IMR-90 (cell line): ENCODE results near the gene DOCK9. TPM values are rescaled to one million over a fixed set of nuclear protein-coding genes. Genes with fewer than 3 reads are reported as not detected.

Source experiments
- ATAC-seq: fragments of 200-7000 bp; cut with Tn5 transposase; 2 replicates; pipeline ENCODE4 v1.9.1; 2020; ENCODE audit warnings: low read depth, mild to moderate bottlenecking, moderate library complexity
- BruUV-seq: library from RNA; stranded (reverse); fragments of 400-500 nt; replicated peaks from 2 replicates; lab custom pipeline; 2021; lab: Mats Ljungman, UMichigan
- CTCF ChIA-PET: fragments of 300-600 bp; formaldehyde crosslinking; extraction: SDS; loops from one replicate; lab custom pipeline; 2021; ENCODE audit warnings: antibody characterized with exemption; lab: Yijun Ruan, JAX
- POLR2A ChIA-PET: fragments of 300-600 bp; sonication (Branson Sonifier 250); formaldehyde crosslinking; loops from one replicate; lab custom pipeline; 2022; ENCODE audit warnings: antibody characterized with exemption; ENCODE audit not compliant: unreplicated experiment; lab: Charles Lee
- DNase-seq: peaks from one replicate; pipeline ENCODE4 v3.0.0; 2013
- H2AFZ ChIP-seq: replicated peaks from 2 replicates; pipeline ENCODE3; 2013; ENCODE audit warnings: low read length, mild to moderate bottlenecking; ENCODE audit not compliant: poor library complexity
- H2AK5ac ChIP-seq: 2 replicates; pipeline ENCODE4 v1.6.1; 2013; ENCODE audit warnings: low read depth, low read length, inconsistent platforms
- H2AK9ac ChIP-seq: replicated peaks from 2 replicates; pipeline ENCODE3; 2013; ENCODE audit warnings: mild to moderate bottlenecking, low read depth, low read length, moderate library complexity; ENCODE audit not compliant: poor library complexity
- H2BK120ac ChIP-seq: 2 replicates; pipeline ENCODE4 v1.6.1; 2013; ENCODE audit warnings: low read depth, low read length, inconsistent platforms
- H2BK15ac ChIP-seq: 3 replicates; pipeline ENCODE4 v1.6.1; 2013; ENCODE audit warnings: low read depth, low read length, inconsistent platforms
- H2BK20ac ChIP-seq: 2 replicates; pipeline ENCODE4 v1.6.1; 2013; ENCODE audit warnings: low read depth, mild to moderate bottlenecking, inconsistent platforms, low read length, moderate library complexity
- H2BK5ac ChIP-seq: 2 replicates; pipeline ENCODE4 v1.6.1; 2013; ENCODE audit warnings: mild to moderate bottlenecking, low read depth, low read length, inconsistent platforms; ENCODE audit not compliant: poor library complexity, severe bottlenecking
- H3K14ac ChIP-seq: replicated peaks from 2 replicates; pipeline ENCODE4 v1.6.1; 2013; ENCODE audit warnings: low read depth, low read length, inconsistent platforms
- H3K18ac ChIP-seq: 2 replicates; pipeline ENCODE4 v1.6.1; 2013; ENCODE audit warnings: low read depth, low read length, control low read depth
- H3K23ac ChIP-seq: 2 replicates; pipeline ENCODE4 v1.6.1; 2013; ENCODE audit warnings: low read depth, low read length, inconsistent platforms
- H3K27ac ChIP-seq: 2 replicates; pipeline ENCODE4 v1.5.1; 2013; ENCODE audit warnings: mild to moderate bottlenecking, control low read depth, low read length; ENCODE audit not compliant: insufficient read depth
- H3K27me3 ChIP-seq: 2 replicates; pipeline ENCODE4 v1.6.1; 2013; ENCODE audit warnings: low read length; ENCODE audit not compliant: control insufficient read depth, insufficient read depth
- H3K36me3 ChIP-seq: 2 replicates; pipeline ENCODE4 v1.6.1; 2013; ENCODE audit warnings: low read length, mixed read lengths; ENCODE audit not compliant: control insufficient read depth, insufficient read depth
- H3K4ac ChIP-seq: 2 replicates; pipeline ENCODE4 v1.6.1; 2013; ENCODE audit warnings: low read depth, low read length, inconsistent platforms
- H3K4me1 ChIP-seq: 2 replicates; pipeline ENCODE4 v1.6.1; 2013; ENCODE audit warnings: low read length, mixed read lengths; ENCODE audit not compliant: control insufficient read depth, insufficient read depth
- H3K4me2 ChIP-seq: 2 replicates; pipeline ENCODE4 v1.6.1; 2013; ENCODE audit warnings: low read depth, mild to moderate bottlenecking, control low read depth, low read length, moderate library complexity
- H3K4me3 ChIP-seq: 2 replicates; pipeline ENCODE4 v1.5.1; 2013; ENCODE audit warnings: low read depth, mild to moderate bottlenecking, control low read depth, low read length, moderate library complexity; ENCODE audit not compliant: insufficient read depth
- H3K56ac ChIP-seq: 2 replicates; pipeline ENCODE4 v1.6.1; 2013; ENCODE audit warnings: low read length, inconsistent platforms; ENCODE audit not compliant: insufficient read depth; ENCODE audit errors: extremely low read depth
- H3K79me1 ChIP-seq, 2 experiments: 2 replicates each; pipeline ENCODE4 v1.6.1; 2013; ENCODE audit warnings: low read length in 2 of 2, inconsistent platforms in 1 of 2, low read depth in 1 of 2
- H3K9ac ChIP-seq: 2 replicates; pipeline ENCODE4 v1.6.1; 2013; ENCODE audit warnings: low read depth, low read length, control low read depth
- H3K9me1 ChIP-seq: 2 replicates; pipeline ENCODE4 v1.6.1; 2013; ENCODE audit warnings: low read length, inconsistent platforms; ENCODE audit not compliant: insufficient read depth
- H3K9me3 ChIP-seq: 2 replicates; pipeline ENCODE4 v1.6.1; 2013; ENCODE audit warnings: low read length; ENCODE audit not compliant: control insufficient read depth, insufficient read depth
- H4K20me1 ChIP-seq: 2 replicates; pipeline ENCODE4 v1.6.1; 2013; ENCODE audit warnings: low read length, inconsistent platforms; ENCODE audit not compliant: insufficient read depth
- H4K5ac ChIP-seq: 2 replicates; pipeline ENCODE4 v1.6.1; 2013; ENCODE audit warnings: mild to moderate bottlenecking, low read depth, low read length, control low read depth
- H4K8ac ChIP-seq, 2 experiments: 2 replicates each; pipeline ENCODE4 v1.6.1; 2013; ENCODE audit warnings: low read depth in 2 of 2, low read length in 2 of 2, control low read depth in 1 of 2, inconsistent platforms in 1 of 2
- H4K91ac ChIP-seq: 2 replicates; pipeline ENCODE4 v1.6.1; 2013; ENCODE audit warnings: low read depth, low read length, inconsistent platforms; ENCODE audit not compliant: insufficient read depth
- BHLHE40 ChIP-seq: fragments of 150-350 bp; IDR thresholded peaks from 2 replicates; pipeline ENCODE4 v1.6.1; 2016; ENCODE audit warnings: mild to moderate bottlenecking, low read depth, low read length
- CEBPB ChIP-seq: IDR thresholded peaks from 2 replicates; pipeline ENCODE4 v1.6.1; 2012; ENCODE audit warnings: low read depth, low read length, improper control_type of control experiment
- CTCF ChIP-seq: conservative IDR thresholded peaks from 2 replicates; pipeline ENCODE4 v1.5.1; 2012; ENCODE audit warnings: mild to moderate bottlenecking, low read depth, low read length, improper control_type of control experiment
- FOS ChIP-seq: fragments of 150-350 bp; IDR thresholded peaks from 2 replicates; pipeline ENCODE4 v1.6.1; 2016; ENCODE audit warnings: low read depth, low read length
- MAFK ChIP-seq: IDR thresholded peaks from 2 replicates; pipeline ENCODE4 v1.6.1; 2012; ENCODE audit warnings: low read depth, low read length, improper control_type of control experiment
- MAZ ChIP-seq: IDR thresholded peaks from 2 replicates; pipeline ENCODE4 v1.6.1; 2012; ENCODE audit warnings: low read depth, mild to moderate bottlenecking, low read length, improper control_type of control experiment, moderate library complexity, borderline replicate concordance
- MXI1 ChIP-seq: IDR thresholded peaks from 2 replicates; pipeline ENCODE4 v1.6.1; 2012; ENCODE audit warnings: low read depth, mild to moderate bottlenecking, low read length, moderate library complexity, borderline replicate concordance
- NFE2L2 ChIP-seq: fragments of 150-350 bp; IDR thresholded peaks from 2 replicates; pipeline ENCODE4 v1.6.1; 2016; ENCODE audit warnings: low read depth, mild to moderate bottlenecking, low read length
- POLR2A ChIP-seq: IDR thresholded peaks from 2 replicates; pipeline ENCODE4 v1.6.1; 2012; ENCODE audit warnings: mild to moderate bottlenecking, low read depth, low read length
- RAD21 ChIP-seq: IDR thresholded peaks from 2 replicates; pipeline ENCODE4 v1.6.1; 2012; ENCODE audit warnings: low read length, improper control_type of control experiment
- RCOR1 ChIP-seq: IDR thresholded peaks from 2 replicates; pipeline ENCODE4 v1.6.1; 2012; ENCODE audit warnings: mild to moderate bottlenecking, low read length, improper control_type of control experiment; ENCODE audit not compliant: insufficient replicate concordance
- RFX5 ChIP-seq: IDR thresholded peaks from 2 replicates; pipeline ENCODE4 v1.8.0; 2012; ENCODE audit warnings: low read depth, mild to moderate bottlenecking, low read length, moderate library complexity
- SMC3 ChIP-seq: fragments of 150-350 bp; IDR thresholded peaks from 2 replicates; pipeline ENCODE4 v1.6.1; 2016; ENCODE audit warnings: low read depth, mild to moderate bottlenecking, antibody characterized with exemption, low read length, moderate library complexity
- WGBS, 2 experiments: methylation state at CpG; one replicate each; pipeline versions ENCODE4 v1.1.5 to v1.1.7; 2013; ENCODE audit warnings: missing lambda C conversion rate in 2 of 2; ENCODE audit not compliant: insufficient read length in 1 of 2; ENCODE audit errors: extremely low coverage in 2 of 2; 5-methylcytosine and 5-hydroxymethylcytosine counted together
- dilution Hi-C: fragments of 300-500 bp; cut with HindIII; formaldehyde crosslinking; loops from one replicate; pipeline ENCODE4 v1.14.3; 2018; ENCODE audit warnings: low sequenced_read_pairs; ENCODE audit not compliant: unreplicated experiment
- in situ Hi-C: fragments of 300-500 bp; cut with MboI; formaldehyde crosslinking; loops from 3 replicates; pipeline ENCODE4 v1.14.3; 2019; ENCODE audit warnings: low sequenced_read_pairs, inconsistent platforms, mixed read lengths
- intact Hi-C: fragments of 100-400 bp; cut with micrococcal nuclease; formaldehyde crosslinking; loops from 2 replicates; pipeline ENCODE4 v1.10.0; 2022
- polyA plus RNA-seq, 3 experiments: library from polyadenylated mRNA; depleted of rRNA; stranded (reverse); fragments of >200 nt; gene quantifications; 2 replicates each; pipeline ENCODE4 v1.2.3, GENCODE V29; 2012; ENCODE audit warnings: low replicate concordance in 1 of 3
- total RNA-seq: library from RNA; depleted of rRNA; stranded (reverse); fragments of >200 nt; gene quantifications from 2 replicates; pipeline ENCODE4 v1.2.3, GENCODE V29; 2012
- TF ChIP-seq, protein P1 (sequence below): fragments of 150-350 bp; IDR thresholded peaks from 2 replicates; pipeline ENCODE4 v1.6.1; 2017; ENCODE audit warnings: mild to moderate bottlenecking, antibody characterized with exemption, low read length, low read depth

The DOCK9 gene
- total and polyA plus RNA-seq, 2 of the 4 experiments (the other 2 are of a cell fraction), result 4.8 to 7.2 TPM

- Histone ChIP-seq H4K20me1 (no peaks in the 10 kb centered on the region), H3K27ac (no peak overlapping the region), H2BK120ac (no peak overlapping the region), H4K91ac (no peak overlapping the region), H3K9ac (no peak overlapping the region), H2BK20ac (no peak overlapping the region), H4K5ac (no peak overlapping the region), H3K9me3 (no peaks in the 10 kb centered on the region), H3K4me3 (no peak overlapping the region), H4K8ac (no peak overlapping the region), H3K27me3 (no peaks in the 10 kb centered on the region), H3K23ac (no peak overlapping the region), H3K4me2 (no peak overlapping the region), H2BK5ac (no peak overlapping the region), H3K14ac (no peak overlapping the region), H3K18ac (no peak overlapping the region), H2BK15ac (no peak overlapping the region), H2AK9ac (no peak overlapping the region), H3K4ac (no peak overlapping the region), H2AFZ (no peak overlapping the region), H3K9me1 (peaks cover 8% of the 10 kb centered on the region; the same call in 1 of the 2 replicates), H3K56ac (no peak overlapping the region), H3K4me1 (peaks cover 4% of the 10 kb centered on the region), H3K79me1 (no peaks in the 10 kb centered on the region), H3K36me3 (0 out of 2 replicates have a peak, but pooled peaks cover 2% of the 10 kb centered on the region), H2AK5ac (no peak overlapping the region)
- no CpG with 5 or more reads among the region's 3 CpGs for WGBS, 2 experiments
- ATAC-seq, result no peak
- TF ChIP-seq MXI1, result no peak
- TF ChIP-seq CEBPB, result no peak
- no peak for TF ChIP-seq NFE2L2
- TF ChIP-seq POLR2A, result no peak
- no peak for TF ChIP-seq FOS
- TF ChIP-seq, protein P1, sequence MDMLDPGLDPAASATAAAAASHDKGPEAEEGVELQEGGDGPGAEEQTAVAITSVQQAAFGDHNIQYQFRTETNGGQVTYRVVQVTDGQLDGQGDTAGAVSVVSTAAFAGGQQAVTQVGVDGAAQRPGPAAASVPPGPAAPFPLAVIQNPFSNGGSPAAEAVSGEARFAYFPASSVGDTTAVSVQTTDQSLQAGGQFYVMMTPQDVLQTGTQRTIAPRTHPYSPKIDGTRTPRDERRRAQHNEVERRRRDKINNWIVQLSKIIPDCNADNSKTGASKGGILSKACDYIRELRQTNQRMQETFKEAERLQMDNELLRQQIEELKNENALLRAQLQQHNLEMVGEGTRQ, result no peak
- no peak for TF ChIP-seq CTCF
- no peak for TF ChIP-seq MAZ
- TF ChIP-seq SMC3, result no peak
- TF ChIP-seq RAD21, result no peak
- no peak for TF ChIP-seq BHLHE40
- TF ChIP-seq RFX5, result no peak
- TF ChIP-seq RCOR1, result no peak
- no peak for TF ChIP-seq MAFK
- in situ Hi-C loops (no loop called here), intact Hi-C loops (no loop called here), dilution Hi-C loops (no loop called here)
- CTCF ChIA-PET, result no interaction called here
- no TSS peak for BruUV-seq
- DNase-seq, result no peak
- POLR2A ChIA-PET, result no interaction called here
These were observed 89.0 kb downstream of the DOCK9 start for GRCh38 chr13:98888890-98889279.
